CD4-positive, alpha-beta T cell (primary cell): ENCODE data around the gene SPECC1. TPM values are rescaled to one million over a fixed set of nuclear protein-coding genes. Genes with fewer than 3 reads are reported as not detected.

Source experiments
- ATAC-seq: fragments of 200-7000 bp; cut with Tn5 transposase; one replicate; pipeline ENCODE4 v1.10.0; 2022; ENCODE audit warnings: mild to moderate bottlenecking; ENCODE audit not compliant: poor library complexity
- CTCF ChIA-PET: fragments of 350-600 bp; sonication (Branson Sonifier 250); formaldehyde crosslinking; loops from one replicate; lab custom pipeline; 2021; ENCODE audit warnings: antibody characterized with exemption, inconsistent platforms; lab: Charles Lee
- POLR2A ChIA-PET: fragments of 350-600 bp; sonication (Branson Sonifier 250); formaldehyde crosslinking; loops from one replicate; lab custom pipeline; 2021; ENCODE audit warnings: antibody characterized with exemption, inconsistent platforms; lab: Charles Lee
- DNase-seq, 14 experiments: peaks; one replicate each; pipeline ENCODE4 v3.0.0-alpha.2; 2013 to 2020; ENCODE audit warnings: mixed read lengths in 2 of 14
- H3K27ac ChIP-seq, 2 donors: one replicate each; pipeline versions ENCODE4 v1.5.1 to v1.7.0; 2013; ENCODE audit warnings: low read length in 2 of 2, low read depth in 1 of 2, mild to moderate bottlenecking in 1 of 2
- H3K27me3 ChIP-seq, 2 experiments: 1 replicate in 1 of 2; 2 replicates in 1 of 2; pipeline versions ENCODE4 v1.6.1 to v1.7.0; 2013; ENCODE audit warnings: low read length in 2 of 2, control low read depth in 1 of 2, mild to moderate bottlenecking in 1 of 2, moderate library complexity in 1 of 2; ENCODE audit not compliant: insufficient read depth in 2 of 2, control insufficient read depth in 1 of 2
- H3K36me3 ChIP-seq: one replicate; pipeline ENCODE4 v1.6.1; 2013; ENCODE audit warnings: low read length, control low read depth; ENCODE audit not compliant: insufficient read depth
- H3K4me1 ChIP-seq: one replicate; pipeline ENCODE4 v1.6.1; 2013; ENCODE audit warnings: low read length, control low read depth; ENCODE audit not compliant: insufficient read depth
- H3K4me3 ChIP-seq: one replicate; pipeline ENCODE4 v1.5.1; 2013; ENCODE audit warnings: mild to moderate bottlenecking, low read length, moderate library complexity
- H3K9me3 ChIP-seq, 2 experiments: 1 replicate in 1 of 2; 2 replicates in 1 of 2; pipeline versions ENCODE4 v1.6.1 to v1.7.0; 2013; ENCODE audit warnings: low read length in 2 of 2, mild to moderate bottlenecking in 2 of 2, control low read depth in 1 of 2, moderate library complexity in 1 of 2; ENCODE audit not compliant: control insufficient read depth in 1 of 2, insufficient read depth in 1 of 2
- H3K27ac Mint-ChIP-seq: one replicate; pipeline ENCODE4 v1.8.0; 2020; ENCODE audit warnings: mixed read lengths
- H3K27me3 Mint-ChIP-seq: one replicate; pipeline ENCODE4 v1.8.0; 2021; ENCODE audit warnings: mixed read lengths
- H3K36me3 Mint-ChIP-seq: one replicate; pipeline ENCODE4 v1.8.0; 2021; ENCODE audit warnings: low read depth, mixed read lengths
- H3K4me1 Mint-ChIP-seq: one replicate; pipeline ENCODE4 v1.8.0; 2021; ENCODE audit warnings: low read depth, mixed read lengths
- H3K4me3 Mint-ChIP-seq: one replicate; pipeline ENCODE4 v1.8.0; 2020; ENCODE audit warnings: mild to moderate bottlenecking, mixed read lengths
- H3K9me3 Mint-ChIP-seq: one replicate; pipeline ENCODE4 v1.8.0; 2020; ENCODE audit warnings: mixed read lengths
- CTCF ChIP-seq: fragments of 200-600 bp; IDR thresholded peaks from one replicate; pipeline ENCODE4 v1.8.0; 2022; ENCODE audit warnings: antibody characterized with exemption, mild to moderate bottlenecking
- intact Hi-C, 2 experiments: fragments of 100-400 bp; cut with DNase I in 1 of 2; cut with micrococcal nuclease in 1 of 2; formaldehyde crosslinking; loops; one replicate each; pipeline versions ENCODE4 v1.15.1 to v1.9.0; 2023 to 2025; cut with DNase I, micrococcal nuclease
- total RNA-seq, 174 experiments: library from RNA in 2 of 174; stranded (reverse) in 2 of 174; gene quantifications; one replicate each; pipeline ENCODE4 v1.2.3 and lab custom pipeline; 2021 to 2026

SPECC1 gene
- total RNA-seq, 2 experiments from 2014 or later: 4.3 to 4.4 TPM

GRCh38 chr17:20299013-20299412, 289.9 kb downstream of the SPECC1 start:
- CTCF ChIA-PET: no interaction called here
- intact Hi-C loops: no loop called here

GRCh38 chr17:20300436-20300934, 291.3 kb downstream of the SPECC1 start:
- H3K27me3 Mint-ChIP-seq: no peaks in the 10 kb centered on the region
- no peaks in the 10 kb centered on the region for H3K4me1 ChIP-seq
- no peaks in the 10 kb centered on the region for H3K9me3 ChIP-seq
- H3K27ac ChIP-seq: no peak overlapping the region
- no peak overlapping the region for H3K4me3 ChIP-seq
- H3K9me3 Mint-ChIP-seq: no peaks in the 10 kb centered on the region
- ATAC-seq (no peak), DNase-seq (no peak)
- intact Hi-C loops: no loop called here
- ChIA-PET POLR2A (no interaction called here), CTCF (no interaction called here)
- peaks cover 10% of the 10 kb centered on the region for H3K36me3 Mint-ChIP-seq
- TF ChIP-seq CTCF: no peak
- H3K36me3 ChIP-seq: no peaks in the 10 kb centered on the region
- no peak overlapping the region for H3K27ac Mint-ChIP-seq
- no peak overlapping the region for H3K4me3 Mint-ChIP-seq
- peaks cover 9% of the 10 kb centered on the region for H3K4me1 Mint-ChIP-seq
- H3K27me3 ChIP-seq: no peaks in the 10 kb centered on the region

More at GRCh38 chr17:20299013-20299412, 289.9 kb downstream of the SPECC1 start:
- Histone ChIP-seq H3K9me3 (no peaks in the 10 kb centered on the region), H3K27ac (no peak overlapping the region), H3K4me3 (no peak overlapping the region), H3K4me1 (no peaks in the 10 kb centered on the region), H3K36me3 (no peaks in the 10 kb centered on the region), H3K27me3 (no peaks in the 10 kb centered on the region)
- H3K4me3 Mint-ChIP-seq: no peak overlapping the region
- no peak for TF ChIP-seq CTCF
- H3K27ac Mint-ChIP-seq: no peak overlapping the region
- ATAC-seq (no peak), DNase-seq (no peak)
- no peaks in the 10 kb centered on the region for H3K9me3 Mint-ChIP-seq
- no peaks in the 10 kb centered on the region for H3K27me3 Mint-ChIP-seq
- POLR2A ChIA-PET: interaction anchor here (1.0 kb wide), 1 partner anchor 12 kb away, joined by 3 read pairs; no protein-coding TSS in a partner anchor
- no peaks in the 10 kb centered on the region for H3K4me1 Mint-ChIP-seq
- H3K36me3 Mint-ChIP-seq: no peaks in the 10 kb centered on the region

GRCh38 chr17:20302246-20302917, 293.2 kb downstream of the SPECC1 start:
- H3K4me3 Mint-ChIP-seq: no peak overlapping the region
- no peak overlapping the region for H3K27ac Mint-ChIP-seq
- H3K27ac ChIP-seq: no peak overlapping the region
- H3K4me1 ChIP-seq: no peaks in the 10 kb centered on the region
- no peaks in the 10 kb centered on the region for H3K36me3 ChIP-seq
- H3K4me3 ChIP-seq: no peak overlapping the region
- no peaks in the 10 kb centered on the region for H3K27me3 ChIP-seq
- CTCF ChIA-PET: no interaction called here
- H3K27me3 Mint-ChIP-seq: no peaks in the 10 kb centered on the region
- POLR2A ChIA-PET: no interaction called here
- DNase-seq: no peak
- peaks cover 6 to 15% of the 10 kb centered on the region in 2 experiments for H3K9me3 ChIP-seq
- ATAC-seq: no peak
- H3K36me3 Mint-ChIP-seq: peaks cover 23% of the 10 kb centered on the region
- intact Hi-C loops: no loop called here
- peaks cover 6% of the 10 kb centered on the region for H3K9me3 Mint-ChIP-seq
- no peak for TF ChIP-seq CTCF
- H3K4me1 Mint-ChIP-seq: peaks cover 9% of the 10 kb centered on the region
